ENCODE results near the gene SRRD.
"Not testable (repeated sequence)": the region's sequence is repeated elsewhere in the genome, so short reads cannot be mapped to it uniquely, and the experiment has no call there.

Gene SRRD

DNA sequence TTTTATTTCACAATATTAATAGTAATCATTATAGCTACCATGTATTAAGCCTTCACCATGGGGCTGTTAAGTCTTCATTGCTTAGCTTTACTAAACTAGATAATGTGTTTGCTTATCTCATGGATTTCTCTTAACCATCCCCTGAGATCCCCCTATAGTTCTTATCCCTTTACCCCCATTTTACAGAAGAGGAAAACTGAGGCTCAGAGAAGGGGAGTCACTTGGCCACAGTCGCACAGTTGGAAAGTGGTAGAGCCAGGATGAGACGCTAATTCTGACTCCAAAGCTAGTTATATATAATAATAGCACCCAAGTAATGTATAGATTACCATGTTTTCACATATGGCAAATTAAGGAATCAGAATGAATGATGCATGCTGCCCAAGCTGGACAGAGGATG is 38.3 kb downstream of the SRRD start:
- DNase-seq (ENCODE audit: low read depth in 2 of 2) = no peak

DNA sequence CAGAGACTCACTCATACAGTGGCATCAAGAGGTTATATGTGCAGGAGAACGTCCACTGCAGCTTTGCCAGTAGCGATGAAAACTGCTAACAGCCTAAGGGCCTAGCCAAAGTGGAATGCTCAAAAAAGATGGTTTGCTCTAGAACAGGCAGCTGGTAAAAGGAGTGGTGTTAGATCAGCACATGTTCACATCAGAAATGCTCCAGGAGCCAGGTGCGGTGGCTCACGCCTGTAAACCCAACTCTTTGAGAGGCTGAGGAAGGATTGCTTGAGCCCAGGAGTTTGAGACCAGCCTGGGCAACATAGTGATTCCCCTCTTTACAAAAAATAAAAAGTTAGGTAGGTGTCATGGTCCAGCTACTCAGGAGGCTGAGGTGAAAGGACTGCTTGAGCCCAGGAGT is 38.9 kb downstream of the SRRD start:
- no peak for DNase-seq (ENCODE audit: low read depth in 2 of 2)

DNA sequence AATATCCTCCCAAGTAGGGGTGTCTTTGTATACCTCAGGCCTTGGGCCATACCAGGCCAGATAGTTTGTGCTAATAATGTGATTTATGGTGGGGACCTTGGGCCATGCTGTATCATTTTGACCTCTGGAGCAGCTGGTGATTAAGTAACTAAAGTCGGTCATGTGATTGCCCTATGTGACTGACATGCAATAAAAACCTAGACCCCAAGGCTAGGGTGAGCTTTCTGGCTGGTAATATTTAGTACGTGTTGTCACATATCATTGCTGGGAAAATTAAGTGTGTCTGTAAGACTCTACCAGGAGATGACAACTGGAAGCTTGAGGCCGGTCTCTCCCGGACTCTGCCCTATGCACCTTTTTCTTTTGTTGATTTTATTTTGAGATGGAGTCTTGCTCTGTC is 41.2 kb downstream of the SRRD start:
- no peak for DNase-seq (ENCODE audit: low read depth in 2 of 2)

DNA sequence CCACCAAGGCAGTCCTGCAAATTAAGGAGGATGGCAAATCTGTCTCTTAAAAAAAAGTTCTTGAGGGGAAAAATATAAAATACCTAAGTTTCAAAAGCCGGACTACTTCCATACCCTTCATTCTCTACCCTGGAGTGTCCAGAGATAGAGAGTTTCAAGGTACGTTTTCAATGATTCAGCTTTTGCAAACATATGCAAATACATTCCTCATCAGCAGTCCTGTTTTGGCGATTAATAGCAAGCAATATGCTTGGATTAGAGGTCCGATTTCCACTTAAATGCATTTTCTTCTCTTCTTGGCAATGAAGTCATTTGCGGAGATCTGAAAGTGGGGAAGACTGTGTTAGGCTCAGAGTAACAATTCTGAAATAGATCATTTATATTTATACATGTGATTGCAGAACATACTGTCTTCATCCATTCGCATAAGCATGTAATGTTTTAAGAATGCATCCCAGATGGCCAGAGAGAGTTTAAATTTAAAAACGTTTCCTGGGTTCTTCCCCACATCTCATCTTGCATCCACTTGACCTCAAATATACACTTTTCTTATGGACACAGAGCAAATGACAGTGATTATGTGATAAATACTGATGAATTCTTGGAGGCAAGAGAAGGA is 42.4 kb downstream of the SRRD start:
- no peak for DNase-seq (ENCODE audit: low read depth in 2 of 2)

GRCh38 chr22:26527167-26527566 is 43.5 kb downstream of the SRRD start:
- no peak for DNase-seq (ENCODE audit: low read depth in 2 of 2)

- DNase-seq (ENCODE audit: low read depth in 2 of 2) = no peak
Measured at GRCh38 chr22:26527574-26528465, 44.1 kb downstream of the SRRD start.

DNA sequence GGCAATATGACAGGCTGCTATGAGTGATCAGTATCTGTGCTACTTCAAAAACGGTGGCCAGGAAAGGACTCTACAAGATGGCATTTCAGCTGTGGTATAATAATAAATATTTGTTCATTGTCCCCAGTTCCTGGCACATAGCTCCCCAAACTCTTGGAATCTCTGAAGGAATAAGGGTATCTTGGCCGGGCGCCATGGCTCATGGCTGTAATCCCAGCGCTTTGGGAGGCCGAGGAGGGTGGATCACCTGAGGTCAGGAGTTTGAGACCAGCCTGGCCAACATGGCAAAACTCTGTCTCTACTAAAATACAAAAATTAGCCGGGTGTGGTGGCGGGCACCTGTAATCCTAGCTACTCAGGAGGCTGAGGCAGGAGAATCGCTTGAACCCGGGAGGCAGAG is 44.8 kb downstream of the SRRD start:
- not testable (repeated sequence) for DNase-seq (ENCODE audit: low read depth in 2 of 2)

GRCh38 chr22:26529345-26529744 is 45.7 kb downstream of the SRRD start:
- DNase-seq (ENCODE audit: low read depth in 2 of 2) = no peak

DNA sequence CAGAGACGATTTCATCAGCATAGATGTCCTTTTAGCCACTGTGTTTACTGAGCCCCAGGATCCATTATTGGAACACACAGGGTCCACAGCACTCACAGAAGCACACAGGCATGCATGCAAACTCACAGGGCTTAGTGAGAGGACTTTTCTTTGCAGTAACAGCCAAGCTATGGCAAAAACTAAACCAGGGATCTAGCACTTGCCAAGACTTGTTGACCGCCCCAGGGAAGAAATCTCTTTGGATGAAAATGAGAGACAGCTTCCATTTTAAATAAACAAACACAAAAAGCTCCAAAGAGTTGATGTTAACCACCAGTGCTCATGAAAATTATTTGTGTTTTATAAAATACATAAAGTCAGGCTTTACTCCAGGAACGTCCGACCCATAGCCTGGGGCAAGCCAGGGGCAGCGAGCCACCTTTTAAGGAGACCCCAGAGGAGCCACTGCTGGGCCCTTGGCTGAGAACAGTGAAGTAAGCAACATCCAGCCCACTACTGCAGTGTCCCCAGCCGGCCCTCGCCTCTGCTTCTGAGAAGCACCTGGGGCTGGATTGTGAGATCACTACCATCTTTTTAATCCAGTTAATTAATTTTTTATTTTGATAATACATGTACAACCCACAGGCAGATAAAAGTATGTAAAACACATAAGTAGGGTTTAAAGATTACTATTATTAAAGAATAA is 50.6 kb downstream of the SRRD start:
- no peak for DNase-seq (ENCODE audit: low read depth in 2 of 2)

GRCh38 chr22:26534874-26535602 is 51.4 kb downstream of the SRRD start:
- DNase-seq (ENCODE audit: low read depth in 2 of 2) = no peak

DNA sequence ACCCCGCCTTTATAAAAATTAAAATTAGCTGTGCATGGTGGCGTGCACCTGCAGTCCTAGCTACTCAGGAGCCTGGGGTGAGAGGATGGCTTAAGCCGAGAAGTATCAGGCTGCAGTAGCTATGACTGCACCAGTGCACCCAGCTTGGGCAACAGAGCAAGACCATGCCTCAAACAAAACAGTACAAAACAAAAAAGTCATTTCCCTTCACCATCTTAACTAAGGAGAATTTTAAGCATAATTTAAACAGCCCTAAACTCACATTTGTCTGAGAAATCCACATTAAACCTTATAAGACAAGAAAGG is 51.9 kb downstream of the SRRD start:
- no peak for DNase-seq (ENCODE audit: low read depth in 2 of 2)

DNA sequence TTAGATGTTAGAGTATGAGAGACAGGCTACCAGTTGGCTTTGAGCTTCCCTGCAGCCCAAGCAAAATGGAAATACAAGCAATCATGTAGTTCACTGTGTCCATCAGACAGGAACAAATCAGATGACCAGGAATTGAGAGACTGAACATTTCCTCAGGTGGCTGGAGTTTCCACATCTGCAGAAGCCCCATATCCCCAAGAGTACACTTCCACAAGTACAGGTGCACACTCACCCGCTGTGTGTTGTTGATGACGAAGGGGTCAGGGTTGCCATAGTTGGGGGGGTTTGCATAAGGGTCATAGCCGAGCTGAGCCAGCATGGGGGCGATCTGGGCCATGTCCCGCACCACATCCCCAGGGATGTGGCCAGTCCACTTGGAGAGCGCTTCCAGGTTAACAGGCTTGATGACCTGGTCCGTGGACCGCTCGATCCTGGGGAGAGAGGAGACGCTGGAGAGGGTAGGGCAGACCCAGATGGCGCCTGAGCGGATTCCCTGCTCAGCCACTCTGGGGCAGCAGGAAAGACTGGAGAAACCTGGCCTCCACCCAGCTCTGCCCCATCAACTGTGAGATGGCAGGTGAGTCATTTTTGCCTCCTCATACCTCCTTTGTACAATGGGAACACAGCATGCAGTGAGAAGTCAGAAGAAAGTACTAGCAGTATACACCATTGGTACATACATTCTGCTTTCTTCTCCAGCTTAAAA is 52.5 kb downstream of the SRRD start:
- no peak for DNase-seq (ENCODE audit: low read depth in 2 of 2)

DNA sequence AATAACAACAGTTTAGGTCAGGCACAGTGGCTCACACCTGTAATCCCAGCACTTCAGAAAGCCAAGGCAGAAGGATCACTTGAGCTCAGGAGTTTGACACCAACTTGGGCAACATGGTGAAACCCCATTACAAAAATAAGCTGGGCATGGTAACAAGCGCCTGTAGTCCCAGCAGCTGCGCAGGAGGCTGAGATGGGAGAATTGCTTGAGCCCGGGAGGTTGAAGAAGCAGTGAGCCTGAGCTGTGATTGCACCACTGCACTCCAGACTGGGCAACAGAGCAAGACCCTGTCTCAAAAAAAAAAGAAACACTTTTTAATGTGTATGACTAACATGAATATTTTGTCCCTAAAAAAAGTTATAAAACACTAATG is 53.1 kb downstream of the SRRD start:
- no peak for DNase-seq (ENCODE audit: low read depth in 2 of 2)

GRCh38 chr22:26540119-26540518 is 56.4 kb downstream of the SRRD start:
- no peak for DNase-seq (ENCODE audit: low read depth in 2 of 2)

GRCh38 chr22:26541167-26541819 is 57.6 kb downstream of the SRRD start:
- DNase-seq (ENCODE audit: low read depth in 2 of 2) = no peak

- DNase-seq (ENCODE audit: low read depth in 2 of 2) = no peak
Measured at GRCh38 chr22:26542831-26543230, 59.2 kb downstream of the SRRD start.
